SK-N-SH treated with all-trans-retinoic acid at 6 μM for 48 hours (cell line): ENCODE measurements around the gene C6orf89.

Source experiments
- ATAC-seq: fragments of 200-7000 bp; cut with Tn5 transposase; 3 replicates; pipeline ENCODE4 v1.9.1; 2020; ENCODE audit warnings: mild to moderate bottlenecking, moderate library complexity
- BACH2 ChIP-seq: fragments of 250-450 bp; sonication (Bioruptor Pico); IDR thresholded peaks from 2 replicates; pipeline ENCODE4 v1.9.0; 2021; ENCODE audit warnings: mild to moderate bottlenecking, borderline replicate concordance
- CSDC2 ChIP-seq: fragments of 250-450 bp; sonication (Bioruptor Pico); IDR thresholded peaks from 2 replicates; pipeline ENCODE4 v1.5.0; 2020; ENCODE audit warnings: mild to moderate bottlenecking, moderate library complexity
- ESRRG ChIP-seq: fragments of 250-450 bp; sonication (Bioruptor Pico); IDR thresholded peaks from 2 replicates; pipeline ENCODE4 v1.6.1; 2021; ENCODE audit warnings: mild to moderate bottlenecking
- GLIS3 ChIP-seq: fragments of 250-450 bp; sonication (Bioruptor Pico); IDR thresholded peaks from 2 replicates; pipeline ENCODE4 v1.5.0; 2020; ENCODE audit warnings: mild to moderate bottlenecking, moderate library complexity
- ISL1 ChIP-seq: fragments of 250-450 bp; sonication (Bioruptor Pico); IDR thresholded peaks from 2 replicates; pipeline ENCODE4 v2.1.2; 2022; ENCODE audit warnings: mild to moderate bottlenecking, moderate library complexity
- OSR1 ChIP-seq: fragments of 250-450 bp; sonication (Bioruptor Pico); IDR thresholded peaks from 2 replicates; pipeline ENCODE4 v1.8.0; 2022; ENCODE audit warnings: moderate library complexity, mild to moderate bottlenecking, inconsistent platforms
- RARB ChIP-seq: fragments of 250-450 bp; sonication (Bioruptor Pico); IDR thresholded peaks from 2 replicates; pipeline ENCODE4 v1.8.0; 2021; ENCODE audit warnings: mild to moderate bottlenecking, moderate library complexity
- SNAI2 ChIP-seq: fragments of 250-450 bp; sonication (Bioruptor Pico); IDR thresholded peaks from 2 replicates; pipeline ENCODE4 v1.5.0; 2020; ENCODE audit warnings: mild to moderate bottlenecking, moderate library complexity
- TCF4 ChIP-seq: fragments of 250-450 bp; sonication (Bioruptor Pico); IDR thresholded peaks from 2 replicates; pipeline ENCODE4 v1.8.0; 2021; ENCODE audit warnings: mild to moderate bottlenecking, moderate library complexity, borderline replicate concordance
- ZC3H10 ChIP-seq: fragments of 250-450 bp; sonication (Bioruptor Pico); IDR thresholded peaks from 2 replicates; pipeline ENCODE4 v1.5.1; 2021; ENCODE audit warnings: mild to moderate bottlenecking, moderate library complexity
- ZFP30 ChIP-seq: fragments of 450-650 bp; formaldehyde crosslinking; IDR thresholded peaks from 2 replicates; pipeline ENCODE4 v1.5.0; 2022; ENCODE audit warnings: mild to moderate bottlenecking, moderate library complexity
- ZNF8 ChIP-seq: fragments of 450-650 bp; formaldehyde crosslinking; IDR thresholded peaks from 2 replicates; pipeline ENCODE4 v1.5.0; 2020; ENCODE audit warnings: mild to moderate bottlenecking, moderate library complexity
- TF ChIP-seq, protein P1 (sequence below): fragments of 250-450 bp; sonication (Bioruptor Pico); IDR thresholded peaks from 2 replicates; pipeline ENCODE4 v1.8.0; 2020; ENCODE audit warnings: mild to moderate bottlenecking, moderate library complexity, borderline replicate concordance
- TF ChIP-seq, protein P2 (sequence below): fragments of 250-450 bp; sonication (Bioruptor Pico); IDR thresholded peaks from 2 replicates; pipeline ENCODE4 v1.5.0; 2020; ENCODE audit warnings: mild to moderate bottlenecking, moderate library complexity
- TF ChIP-seq, protein P3 (sequence below): fragments of 250-450 bp; sonication (Bioruptor Pico); IDR thresholded peaks from 2 replicates; pipeline ENCODE4 v1.5.1; 2021; ENCODE audit warnings: mild to moderate bottlenecking, moderate library complexity

Gene C6orf89

DNA sequence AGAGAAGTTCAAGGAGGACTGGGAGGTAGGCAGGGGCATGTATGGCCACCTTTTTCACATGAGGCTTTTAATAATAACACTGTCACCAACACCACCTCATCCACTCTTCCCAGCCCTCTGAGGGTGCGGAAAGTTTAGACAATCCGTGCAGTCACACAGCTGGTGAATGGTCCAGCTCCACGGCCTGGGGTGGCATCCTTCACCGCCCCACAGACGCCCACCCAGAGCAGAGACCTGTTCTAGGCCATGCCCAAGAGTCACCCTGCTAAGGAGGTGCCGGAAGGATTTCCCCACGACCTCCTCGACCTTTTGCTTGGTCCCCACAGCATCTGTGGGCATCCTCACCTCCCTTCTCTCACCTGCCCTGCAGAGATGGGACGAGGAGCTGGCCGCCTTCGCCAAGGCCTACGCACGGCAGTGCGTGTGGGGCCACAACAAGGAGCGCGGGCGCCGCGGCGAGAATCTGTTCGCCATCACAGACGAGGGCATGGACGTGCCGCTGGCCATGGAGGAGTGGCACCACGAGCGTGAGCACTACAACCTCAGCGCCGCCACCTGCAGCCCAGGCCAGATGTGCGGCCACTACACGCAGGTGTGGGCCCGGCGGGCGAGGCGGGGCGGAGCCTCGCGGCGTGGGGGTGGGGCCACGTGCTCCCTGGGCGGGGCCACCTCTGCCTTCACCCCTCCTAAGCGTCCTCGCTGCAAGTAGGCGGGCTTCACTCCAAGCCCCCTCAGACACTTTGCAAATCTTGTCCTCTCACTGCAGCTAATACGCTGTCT lies 73.2 kb downstream of the C6orf89 start:
- no peak for TF ChIP-seq TCF4 (CRISPR knock-in tag)
- TF ChIP-seq, protein P1, sequence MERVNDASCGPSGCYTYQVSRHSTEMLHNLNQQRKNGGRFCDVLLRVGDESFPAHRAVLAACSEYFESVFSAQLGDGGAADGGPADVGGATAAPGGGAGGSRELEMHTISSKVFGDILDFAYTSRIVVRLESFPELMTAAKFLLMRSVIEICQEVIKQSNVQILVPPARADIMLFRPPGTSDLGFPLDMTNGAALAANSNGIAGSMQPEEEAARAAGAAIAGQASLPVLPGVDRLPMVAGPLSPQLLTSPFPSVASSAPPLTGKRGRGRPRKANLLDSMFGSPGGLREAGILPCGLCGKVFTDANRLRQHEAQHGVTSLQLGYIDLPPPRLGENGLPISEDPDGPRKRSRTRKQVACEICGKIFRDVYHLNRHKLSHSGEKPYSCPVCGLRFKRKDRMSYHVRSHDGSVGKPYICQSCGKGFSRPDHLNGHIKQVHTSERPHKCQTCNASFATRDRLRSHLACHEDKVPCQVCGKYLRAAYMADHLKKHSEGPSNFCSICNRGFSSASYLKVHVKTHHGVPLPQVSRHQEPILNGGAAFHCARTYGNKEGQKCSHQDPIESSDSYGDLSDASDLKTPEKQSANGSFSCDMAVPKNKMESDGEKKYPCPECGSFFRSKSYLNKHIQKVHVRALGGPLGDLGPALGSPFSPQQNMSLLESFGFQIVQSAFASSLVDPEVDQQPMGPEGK (CRISPR knock-in tag): no peak
- no peak for TF ChIP-seq OSR1 (CRISPR knock-in tag)
- no peak for ATAC-seq

DNA sequence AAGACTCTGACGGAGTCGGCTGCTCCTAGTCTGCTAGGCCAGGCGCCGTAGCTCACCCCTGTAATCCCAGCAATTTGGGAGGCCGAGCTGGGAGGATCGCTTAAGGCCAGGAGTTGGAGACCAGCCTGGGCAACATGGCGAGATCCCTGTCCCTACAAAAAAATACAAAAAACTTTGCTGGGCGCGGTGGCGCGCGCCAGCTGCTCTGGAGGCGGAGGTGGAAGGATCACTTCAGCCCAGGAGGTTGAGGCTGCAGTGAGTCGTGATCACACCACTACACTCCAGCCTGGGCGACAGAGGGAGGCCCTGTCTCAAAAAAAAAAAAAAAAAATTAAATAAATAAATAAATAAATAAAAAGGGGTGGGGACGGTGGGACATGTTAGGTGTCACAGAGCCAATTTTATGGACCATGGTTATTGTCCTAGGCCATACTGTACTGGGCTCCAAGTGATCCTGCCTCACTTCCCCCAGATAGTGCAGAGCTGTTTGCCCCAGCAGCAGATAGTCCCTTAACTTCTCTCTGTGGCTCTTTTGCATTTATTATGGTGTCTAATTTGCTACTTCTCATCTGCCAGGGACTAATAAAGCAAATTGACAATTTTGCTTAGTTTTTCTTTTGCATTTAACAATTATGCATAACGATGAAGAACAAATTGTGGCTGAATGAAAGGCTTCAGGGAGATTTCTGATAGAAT lies 74.0 kb downstream of the C6orf89 start:
- ATAC-seq: no peak
- no peak for TF ChIP-seq ZNF8
- TF ChIP-seq TCF4 (CRISPR knock-in tag): no peak
- no peak for TF ChIP-seq ESRRG (CRISPR knock-in tag)
- no peak for TF ChIP-seq CSDC2 (CRISPR knock-in tag)
- TF ChIP-seq BACH2 (CRISPR knock-in tag): no peak
- TF ChIP-seq, protein P2, sequence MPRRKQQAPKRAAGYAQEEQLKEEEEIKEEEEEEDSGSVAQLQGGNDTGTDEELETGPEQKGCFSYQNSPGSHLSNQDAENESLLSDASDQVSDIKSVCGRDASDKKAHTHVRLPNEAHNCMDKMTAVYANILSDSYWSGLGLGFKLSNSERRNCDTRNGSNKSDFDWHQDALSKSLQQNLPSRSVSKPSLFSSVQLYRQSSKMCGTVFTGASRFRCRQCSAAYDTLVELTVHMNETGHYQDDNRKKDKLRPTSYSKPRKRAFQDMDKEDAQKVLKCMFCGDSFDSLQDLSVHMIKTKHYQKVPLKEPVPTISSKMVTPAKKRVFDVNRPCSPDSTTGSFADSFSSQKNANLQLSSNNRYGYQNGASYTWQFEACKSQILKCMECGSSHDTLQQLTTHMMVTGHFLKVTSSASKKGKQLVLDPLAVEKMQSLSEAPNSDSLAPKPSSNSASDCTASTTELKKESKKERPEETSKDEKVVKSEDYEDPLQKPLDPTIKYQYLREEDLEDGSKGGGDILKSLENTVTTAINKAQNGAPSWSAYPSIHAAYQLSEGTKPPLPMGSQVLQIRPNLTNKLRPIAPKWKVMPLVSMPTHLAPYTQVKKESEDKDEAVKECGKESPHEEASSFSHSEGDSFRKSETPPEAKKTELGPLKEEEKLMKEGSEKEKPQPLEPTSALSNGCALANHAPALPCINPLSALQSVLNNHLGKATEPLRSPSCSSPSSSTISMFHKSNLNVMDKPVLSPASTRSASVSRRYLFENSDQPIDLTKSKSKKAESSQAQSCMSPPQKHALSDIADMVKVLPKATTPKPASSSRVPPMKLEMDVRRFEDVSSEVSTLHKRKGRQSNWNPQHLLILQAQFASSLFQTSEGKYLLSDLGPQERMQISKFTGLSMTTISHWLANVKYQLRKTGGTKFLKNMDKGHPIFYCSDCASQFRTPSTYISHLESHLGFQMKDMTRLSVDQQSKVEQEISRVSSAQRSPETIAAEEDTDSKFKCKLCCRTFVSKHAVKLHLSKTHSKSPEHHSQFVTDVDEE: no peak
- TF ChIP-seq, protein P3, sequence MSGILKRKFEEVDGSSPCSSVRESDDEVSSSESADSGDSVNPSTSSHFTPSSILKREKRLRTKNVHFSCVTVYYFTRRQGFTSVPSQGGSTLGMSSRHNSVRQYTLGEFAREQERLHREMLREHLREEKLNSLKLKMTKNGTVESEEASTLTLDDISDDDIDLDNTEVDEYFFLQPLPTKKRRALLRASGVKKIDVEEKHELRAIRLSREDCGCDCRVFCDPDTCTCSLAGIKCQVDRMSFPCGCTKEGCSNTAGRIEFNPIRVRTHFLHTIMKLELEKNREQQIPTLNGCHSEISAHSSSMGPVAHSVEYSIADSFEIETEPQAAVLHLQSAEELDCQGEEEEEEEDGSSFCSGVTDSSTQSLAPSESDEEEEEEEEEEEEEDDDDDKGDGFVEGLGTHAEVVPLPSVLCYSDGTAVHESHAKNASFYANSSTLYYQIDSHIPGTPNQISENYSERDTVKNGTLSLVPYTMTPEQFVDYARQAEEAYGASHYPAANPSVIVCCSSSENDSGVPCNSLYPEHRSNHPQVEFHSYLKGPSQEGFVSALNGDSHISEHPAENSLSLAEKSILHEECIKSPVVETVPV (CRISPR knock-in tag): no peak
- no peak for TF ChIP-seq ZFP30 (CRISPR knock-in tag)
- TF ChIP-seq, all 23 proteins: peak for 0

DNA sequence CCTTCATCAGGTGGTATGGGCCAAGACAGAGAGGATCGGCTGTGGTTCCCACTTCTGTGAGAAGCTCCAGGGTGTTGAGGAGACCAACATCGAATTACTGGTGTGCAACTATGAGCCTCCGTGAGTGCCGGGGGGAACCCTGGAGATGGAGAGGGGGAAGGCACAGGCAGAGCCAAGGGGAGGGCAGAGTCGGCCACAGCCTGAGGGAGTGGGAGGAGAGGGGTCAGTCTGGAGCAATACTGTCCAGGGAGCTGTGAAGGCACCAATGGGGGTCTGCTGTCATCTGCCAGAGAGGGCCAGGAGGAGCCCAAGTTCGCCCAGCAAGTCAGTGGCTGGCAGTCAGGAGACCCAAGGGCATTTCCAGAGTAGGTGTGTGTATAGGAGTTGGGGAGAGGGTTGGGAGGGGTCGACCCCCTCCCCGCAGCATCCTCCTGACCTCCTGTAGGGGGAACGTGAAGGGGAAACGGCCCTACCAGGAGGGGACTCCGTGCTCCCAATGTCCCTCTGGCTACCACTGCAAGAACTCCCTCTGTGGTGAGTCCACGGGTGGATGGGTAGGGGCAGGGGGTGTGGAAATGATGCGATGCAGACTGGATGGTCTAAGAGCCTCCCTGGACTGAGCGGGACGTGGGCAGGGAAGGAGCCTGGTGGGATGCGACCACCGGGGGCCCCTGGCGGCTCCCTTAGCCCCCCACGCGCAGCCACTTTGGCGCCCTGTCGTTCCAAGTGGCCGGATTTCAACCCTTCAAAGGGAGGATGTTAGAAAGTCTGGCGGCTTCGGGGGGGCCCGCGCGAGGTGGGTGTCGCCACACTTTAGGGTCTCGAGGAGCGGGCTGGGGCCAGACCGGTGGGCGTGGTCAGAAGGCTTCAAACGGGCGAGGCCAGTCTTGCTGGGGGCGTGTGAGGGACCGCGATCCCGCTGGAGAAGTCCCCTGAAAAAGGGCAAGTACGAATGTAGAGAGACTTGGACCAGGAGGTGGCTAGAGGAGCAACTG lies 76.0 kb downstream of the C6orf89 start:
- TF ChIP-seq RARB (CRISPR knock-in tag): no peak
- TF ChIP-seq, protein P1 (CRISPR knock-in tag): no peak
- TF ChIP-seq SNAI2 (CRISPR knock-in tag): no peak
- TF ChIP-seq ISL1: no peak
- TF ChIP-seq GLIS3 (CRISPR knock-in tag): no peak

DNA sequence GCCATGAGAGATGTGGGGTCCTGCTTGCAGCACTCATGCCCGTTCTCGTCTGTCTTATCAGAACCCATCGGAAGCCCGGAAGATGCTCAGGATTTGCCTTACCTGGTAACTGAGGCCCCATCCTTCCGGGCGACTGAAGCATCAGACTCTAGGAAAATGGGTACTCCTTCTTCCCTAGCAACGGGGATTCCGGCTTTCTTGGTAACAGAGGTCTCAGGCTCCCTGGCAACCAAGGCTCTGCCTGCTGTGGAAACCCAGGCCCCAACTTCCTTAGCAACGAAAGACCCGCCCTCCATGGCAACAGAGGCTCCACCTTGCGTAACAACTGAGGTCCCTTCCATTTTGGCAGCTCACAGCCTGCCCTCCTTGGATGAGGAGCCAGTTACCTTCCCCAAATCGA lies 77.1 kb downstream of the C6orf89 start:
- ATAC-seq: no peak

More for the DNA sequence above, 76.0 kb downstream of the C6orf89 start:
- ATAC-seq: no peak

More for the DNA sequence above, 77.1 kb downstream of the C6orf89 start:
- TF ChIP-seq BACH2 (CRISPR knock-in tag): no peak
- TF ChIP-seq ZFP30 (CRISPR knock-in tag): no peak
- no peak for TF ChIP-seq ZC3H10 (CRISPR knock-in tag)
- TF ChIP-seq, all 23 proteins: peak for 0
